Hepatocyte (in vitro differentiated cells): Measurements from ENCODE around the gene TRAPPC3L.

Experiments
- EZH2 ChIP-seq: fragments of 200-600 bp; sonication (generic); IDR thresholded peaks from 2 replicates; pipeline ENCODE4 v1.6.1; 2016; ENCODE audit warnings: antibody characterized with exemption, mild to moderate bottlenecking, borderline replicate concordance
- EZH2phosphoT487 ChIP-seq: fragments of 200-600 bp; sonication (generic); IDR thresholded peaks from one replicate; pipeline ENCODE4 v1.6.1; 2018; ENCODE audit warnings: antibody characterized with exemption, mild to moderate bottlenecking, low read depth, moderate library complexity; ENCODE audit not compliant: unreplicated experiment, severe bottlenecking
- TF ChIP-seq, protein P1 (sequence below): fragments of 200-600 bp; sonication (generic); IDR thresholded peaks from 2 replicates; pipeline ENCODE4 v1.5.1; 2016; ENCODE audit warnings: antibody characterized with exemption, mild to moderate bottlenecking; ENCODE audit not compliant: poor library complexity

DNA sequence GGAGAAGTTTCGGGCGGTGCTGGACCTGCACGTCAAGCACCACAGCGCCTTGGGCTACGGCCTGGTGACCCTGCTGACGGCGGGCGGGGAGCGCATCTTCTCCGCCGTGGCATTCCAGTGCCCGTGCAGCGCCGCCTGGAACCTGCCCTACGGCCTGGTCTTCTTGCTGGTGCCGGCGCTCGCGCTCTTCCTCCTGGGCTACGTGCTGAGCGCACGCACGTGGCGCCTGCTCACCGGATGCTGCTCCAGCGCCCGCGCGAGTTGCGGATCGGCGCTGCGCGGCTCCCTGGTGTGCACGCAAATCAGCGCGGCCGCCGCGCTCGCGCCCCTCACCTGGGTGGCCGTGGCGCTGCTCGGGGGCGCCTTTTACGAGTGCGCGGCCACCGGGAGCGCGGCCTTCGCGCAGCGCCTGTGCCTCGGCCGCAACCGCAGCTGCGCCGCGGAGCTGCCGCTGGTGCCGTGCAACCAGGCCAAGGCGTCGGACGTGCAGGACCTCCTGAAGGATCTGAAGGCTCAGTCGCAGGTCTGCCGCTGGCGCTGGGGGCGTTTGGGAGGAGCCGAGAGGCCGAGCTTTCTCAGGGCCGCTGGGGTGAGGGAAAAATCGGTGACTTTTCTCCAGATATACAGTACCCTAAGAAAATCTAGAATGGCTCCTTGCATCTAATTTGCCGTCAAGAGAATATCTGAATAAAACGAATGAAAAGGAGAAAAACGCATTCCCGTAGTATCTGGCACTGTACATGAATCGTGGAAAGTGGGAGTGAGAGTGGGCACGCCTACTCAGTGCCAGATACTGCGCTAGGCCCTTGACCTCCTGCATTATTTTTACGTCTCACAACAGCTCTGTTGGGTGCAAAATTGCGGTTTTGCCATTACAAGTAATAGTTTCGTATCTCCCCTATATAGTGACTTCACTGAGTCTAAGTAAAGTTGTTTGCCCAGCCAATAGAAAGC, 83.3 kb downstream of the TRAPPC3L start:
- TF ChIP-seq, protein P1, sequence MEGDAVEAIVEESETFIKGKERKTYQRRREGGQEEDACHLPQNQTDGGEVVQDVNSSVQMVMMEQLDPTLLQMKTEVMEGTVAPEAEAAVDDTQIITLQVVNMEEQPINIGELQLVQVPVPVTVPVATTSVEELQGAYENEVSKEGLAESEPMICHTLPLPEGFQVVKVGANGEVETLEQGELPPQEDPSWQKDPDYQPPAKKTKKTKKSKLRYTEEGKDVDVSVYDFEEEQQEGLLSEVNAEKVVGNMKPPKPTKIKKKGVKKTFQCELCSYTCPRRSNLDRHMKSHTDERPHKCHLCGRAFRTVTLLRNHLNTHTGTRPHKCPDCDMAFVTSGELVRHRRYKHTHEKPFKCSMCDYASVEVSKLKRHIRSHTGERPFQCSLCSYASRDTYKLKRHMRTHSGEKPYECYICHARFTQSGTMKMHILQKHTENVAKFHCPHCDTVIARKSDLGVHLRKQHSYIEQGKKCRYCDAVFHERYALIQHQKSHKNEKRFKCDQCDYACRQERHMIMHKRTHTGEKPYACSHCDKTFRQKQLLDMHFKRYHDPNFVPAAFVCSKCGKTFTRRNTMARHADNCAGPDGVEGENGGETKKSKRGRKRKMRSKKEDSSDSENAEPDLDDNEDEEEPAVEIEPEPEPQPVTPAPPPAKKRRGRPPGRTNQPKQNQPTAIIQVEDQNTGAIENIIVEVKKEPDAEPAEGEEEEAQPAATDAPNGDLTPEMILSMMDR = no peak
- TF ChIP-seq EZH2 (no peak), EZH2phosphoT487 (no peak)
